CD4-positive, alpha-beta T cell treated with Interferon gamma for 1 hour (primary cell): ENCODE results near the gene RAD9A.
"Not testable (repeated sequence)": the region's sequence is repeated elsewhere in the genome, so short reads cannot be mapped to it uniquely, and the experiment has no call there.

Experiments
- DNase-seq: peaks from one replicate; pipeline ENCODE4 v3.0.0-alpha.2; 2020

RAD9A gene

DNA sequence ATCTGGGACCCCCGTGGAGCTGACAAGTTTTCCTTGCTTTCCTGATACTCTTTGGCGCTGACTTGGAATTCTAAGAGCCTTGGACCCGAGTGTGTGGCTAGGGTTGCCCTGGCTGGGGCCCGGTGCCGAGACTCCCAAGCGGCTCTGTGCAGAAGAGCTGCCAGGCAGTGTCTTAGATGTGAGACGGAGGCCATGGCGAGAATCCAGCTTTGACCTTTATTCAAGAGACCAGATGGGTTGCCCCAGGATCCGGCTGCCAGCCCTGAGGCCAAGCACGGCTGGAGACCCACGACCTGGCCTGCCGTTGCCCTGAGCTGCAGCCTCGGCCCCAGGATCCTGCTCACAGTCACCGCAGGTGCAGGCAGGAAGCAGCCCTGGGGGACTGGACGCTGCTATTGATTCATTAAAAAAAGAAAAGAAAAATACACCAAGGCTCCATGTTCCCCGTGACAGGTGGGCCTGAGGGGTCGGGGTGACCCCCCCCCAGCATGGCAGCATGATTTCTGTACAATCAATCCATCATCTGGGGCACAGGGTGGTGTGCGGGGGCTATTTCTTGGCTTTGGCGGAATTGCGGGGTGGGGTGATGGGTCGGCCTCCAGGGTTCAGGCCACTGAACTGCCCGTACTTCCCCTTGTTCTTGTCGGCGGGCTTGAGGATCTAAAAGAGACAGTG is 6.3 kb downstream of the RAD9A start:
- DNase-seq: no peak

DNA sequence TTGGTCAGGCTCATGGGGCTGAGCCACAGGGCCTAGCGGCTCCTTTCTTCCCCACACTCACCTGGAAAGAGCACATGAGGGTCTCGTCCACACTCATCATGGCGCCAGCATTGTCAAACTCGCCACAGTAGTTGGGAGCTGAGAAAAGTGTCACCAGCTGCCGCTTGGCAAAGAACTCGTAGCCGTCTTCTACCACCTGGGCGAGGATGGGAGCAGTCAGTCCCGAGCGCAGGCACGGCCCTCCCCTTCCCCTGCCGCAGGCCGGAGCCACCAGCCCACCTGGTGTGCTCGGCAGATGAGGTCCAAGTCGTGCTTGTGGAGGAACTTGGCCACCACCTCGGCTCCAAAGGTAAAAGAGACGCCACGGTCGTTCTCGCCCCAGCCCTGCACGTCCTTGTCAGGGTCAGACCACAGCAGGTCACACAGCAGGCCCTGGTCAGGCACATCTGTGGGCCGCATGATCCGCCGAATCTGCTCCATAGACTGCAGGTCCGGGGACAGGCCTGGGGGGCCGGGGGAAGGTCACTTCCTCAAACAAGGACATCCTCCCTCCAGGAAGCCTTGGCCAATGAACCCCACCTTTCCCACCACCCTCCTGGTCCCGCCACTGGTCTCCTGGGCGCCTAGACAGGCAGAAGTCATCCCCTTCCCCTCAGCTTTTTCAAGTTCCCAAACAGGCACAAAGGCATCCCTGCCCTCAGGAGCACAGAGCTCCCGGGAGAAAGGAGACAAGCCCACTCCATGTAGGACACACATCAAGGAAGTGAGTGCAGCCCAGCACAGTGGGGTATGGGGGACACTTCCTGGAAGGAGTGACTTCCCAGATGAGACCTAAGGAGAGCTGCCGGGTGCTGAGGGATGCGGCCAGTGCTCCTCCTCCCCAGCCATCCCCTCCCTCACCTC is 7.1 kb downstream of the RAD9A start:
- DNase-seq: no peak

DNA sequence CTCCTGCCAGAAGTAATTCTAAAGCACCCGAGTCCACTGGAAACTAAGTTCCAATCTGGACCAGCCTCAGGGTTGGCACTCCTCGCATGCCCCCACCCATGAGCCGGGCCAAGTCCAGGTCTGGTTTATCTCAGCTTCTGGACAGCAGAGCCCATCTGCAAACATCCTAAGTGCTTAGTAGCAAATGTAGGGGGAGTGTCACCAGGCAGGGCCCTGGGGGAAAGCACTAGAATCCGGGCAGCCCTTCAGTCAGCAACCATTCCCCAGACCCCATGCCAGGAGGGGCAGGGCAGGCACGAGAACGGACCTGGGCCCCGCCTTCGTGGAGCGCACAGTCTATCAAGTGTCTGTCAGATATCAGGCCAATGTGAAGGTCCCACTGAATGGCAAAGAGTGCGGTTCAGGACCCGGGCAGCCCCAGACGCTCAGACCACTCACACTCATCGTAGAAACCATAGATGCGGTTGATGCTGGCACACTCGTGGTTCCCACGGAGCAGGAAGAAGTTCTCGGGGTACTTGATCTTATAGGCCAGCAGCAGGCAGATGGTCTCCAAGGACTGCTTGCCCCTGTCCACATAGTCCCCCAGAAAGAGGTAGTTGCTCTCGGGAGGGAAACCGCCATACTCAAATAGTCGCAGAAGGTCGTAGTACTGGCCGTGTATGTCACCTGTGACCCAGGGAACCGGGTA is 8.6 kb downstream of the RAD9A start:
- no peak for DNase-seq

DNA sequence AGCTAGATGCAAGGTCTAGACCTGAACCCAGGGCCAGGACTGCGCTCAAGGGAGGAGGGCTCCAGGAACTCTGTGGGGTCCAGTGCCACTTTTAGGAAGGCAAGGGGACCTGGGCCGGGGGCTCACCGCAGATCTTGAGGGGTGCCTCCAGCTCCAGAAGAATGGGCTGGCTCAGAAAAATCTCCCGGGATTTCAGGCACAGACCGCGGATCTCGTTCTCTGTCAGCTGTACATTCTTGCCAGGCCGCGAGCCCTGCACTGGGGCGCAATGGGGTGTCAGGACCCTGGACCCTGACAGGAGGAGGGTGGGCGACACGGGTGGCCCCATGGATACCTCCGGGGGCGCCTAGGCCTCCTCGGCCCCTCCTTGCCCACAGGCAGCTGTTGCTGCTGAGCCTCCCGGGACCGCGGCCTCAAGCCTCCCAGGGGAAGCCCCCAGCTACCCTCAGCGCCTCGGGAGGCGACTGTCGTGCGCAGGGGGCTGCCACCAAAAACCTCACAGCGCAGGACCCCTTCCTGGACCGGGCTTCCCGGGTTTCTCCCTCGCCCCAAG is 9.2 kb downstream of the RAD9A start:
- no peak for DNase-seq

DNA sequence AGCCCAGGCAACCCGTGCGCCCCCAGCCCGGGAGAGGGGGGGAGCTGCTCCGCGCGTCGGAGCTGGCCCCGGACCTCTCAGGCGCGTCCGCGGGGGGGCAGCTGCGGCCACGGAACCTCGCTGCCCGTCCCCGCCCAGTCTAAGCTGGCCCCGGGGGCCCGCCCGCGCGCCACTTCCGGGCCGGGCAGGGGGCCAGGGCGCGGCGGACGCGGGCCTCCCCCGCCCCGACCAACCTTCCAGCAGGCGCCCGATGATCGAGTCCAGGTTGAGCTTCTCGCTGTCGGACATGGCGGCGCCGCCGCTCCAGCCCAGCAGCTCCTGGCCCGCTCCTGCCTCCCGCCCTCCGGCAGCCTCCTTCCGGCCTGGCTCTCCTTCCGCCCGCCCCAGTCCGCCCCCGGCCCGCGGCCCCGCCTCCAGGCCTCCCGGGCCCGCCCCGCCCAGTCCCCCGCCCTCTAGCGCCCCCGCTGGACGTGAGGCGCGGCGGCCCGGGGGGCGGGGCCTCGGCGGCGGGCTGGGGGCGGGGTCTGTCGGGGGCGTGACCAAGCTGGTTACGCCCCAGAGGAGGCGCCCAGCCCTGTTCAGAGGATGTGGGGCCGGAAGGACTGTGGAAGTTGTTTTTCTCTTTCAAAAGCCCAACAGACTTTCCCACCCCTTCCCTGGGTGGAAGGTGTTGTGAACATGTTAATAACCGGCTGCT is 9.9 kb downstream of the RAD9A start, which contains the start of gene PPP1CA:
PPP1CA (minus strand) TSS at position 364 of the 697 bp plus-strand sequence; CDS start at position 288, 76 bp downstream.
- DNase-seq: peak; percentile 88

DNA sequence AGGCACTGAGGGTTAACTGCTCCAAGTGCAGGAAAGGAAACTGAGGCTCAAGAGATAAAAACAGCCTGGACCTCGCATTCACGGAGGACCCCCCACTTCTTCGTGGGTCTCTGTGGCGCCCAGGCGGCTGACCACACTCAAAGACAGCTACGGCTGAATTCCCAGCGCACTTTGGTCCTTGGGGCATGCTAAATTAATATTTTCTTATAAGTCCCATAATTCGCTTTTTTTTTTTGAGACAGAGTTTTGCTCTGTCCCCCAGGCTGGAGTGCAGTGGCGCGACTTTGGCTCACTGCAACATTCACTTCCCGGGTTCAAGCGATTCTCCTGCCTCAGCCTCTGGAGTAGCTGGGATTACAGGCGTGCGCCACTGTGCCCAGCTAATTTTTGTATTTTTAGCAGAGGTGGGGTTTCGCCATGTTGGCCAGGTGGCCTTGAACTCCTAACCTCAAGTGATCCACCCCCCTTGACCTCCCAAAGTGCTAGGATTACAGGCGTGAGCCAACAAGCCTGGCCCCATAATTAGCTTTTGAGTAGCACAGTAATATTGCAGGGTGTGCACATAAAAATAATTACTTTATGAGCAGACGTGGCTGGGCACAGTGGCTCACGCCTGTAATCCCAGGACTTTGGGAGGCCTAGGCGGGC is 10.5 kb downstream of the RAD9A start:
- not testable (repeated sequence) for DNase-seq

DNA sequence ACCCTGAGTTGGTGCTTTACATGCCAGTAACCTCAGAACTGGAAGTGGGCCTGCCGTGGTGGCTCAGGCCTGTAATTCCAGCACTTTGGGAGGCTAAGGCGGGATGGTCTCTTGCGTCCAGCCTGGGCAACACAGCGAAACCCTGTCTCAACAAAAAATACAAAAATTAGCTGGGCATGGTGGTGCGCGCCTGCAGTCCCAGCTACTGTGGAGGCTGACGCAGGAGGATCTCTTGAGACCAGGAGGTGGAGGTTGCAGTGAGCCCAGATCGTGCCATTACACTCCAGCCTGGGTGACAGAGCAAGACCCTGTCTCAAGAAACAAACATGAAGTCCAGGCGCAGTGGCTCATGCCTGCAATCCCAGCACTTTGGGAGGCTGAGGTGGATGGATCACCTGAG is 11.3 kb downstream of the RAD9A start:
- not testable (repeated sequence) for DNase-seq

DNA sequence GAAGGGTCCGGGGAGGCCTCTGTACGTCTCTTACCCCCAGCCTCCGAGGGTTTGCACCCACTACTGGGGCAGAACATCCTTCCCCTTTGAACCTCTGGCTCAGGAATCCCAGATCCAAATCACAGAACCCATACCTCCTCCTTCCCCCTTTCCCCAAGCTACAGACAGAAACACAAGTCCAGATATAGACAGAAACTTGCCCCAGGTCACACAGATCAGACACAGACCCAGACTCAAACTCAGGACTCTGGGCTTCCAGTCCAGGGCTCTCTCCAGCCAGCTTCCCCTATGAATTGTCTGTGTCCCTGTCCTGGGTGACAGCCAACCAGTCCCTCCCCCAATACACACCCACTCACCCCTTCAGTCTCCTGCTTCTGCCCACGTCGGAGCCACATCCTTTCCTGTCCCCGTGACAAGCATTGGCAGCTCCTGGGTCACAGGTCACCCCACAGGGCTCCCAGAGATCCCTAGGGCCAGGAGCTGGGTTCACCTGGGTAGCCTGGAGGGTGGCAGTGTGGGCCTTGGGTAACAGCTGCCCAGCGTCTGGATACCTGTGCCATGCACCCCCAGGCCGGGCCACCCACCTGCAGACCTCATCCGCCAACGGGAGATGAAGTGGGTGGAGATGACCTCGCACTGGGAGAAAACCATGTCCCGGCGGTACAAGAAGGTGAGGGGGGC is 12.9 kb downstream of the RAD9A start:
- peak; percentile 42 for DNase-seq

DNA sequence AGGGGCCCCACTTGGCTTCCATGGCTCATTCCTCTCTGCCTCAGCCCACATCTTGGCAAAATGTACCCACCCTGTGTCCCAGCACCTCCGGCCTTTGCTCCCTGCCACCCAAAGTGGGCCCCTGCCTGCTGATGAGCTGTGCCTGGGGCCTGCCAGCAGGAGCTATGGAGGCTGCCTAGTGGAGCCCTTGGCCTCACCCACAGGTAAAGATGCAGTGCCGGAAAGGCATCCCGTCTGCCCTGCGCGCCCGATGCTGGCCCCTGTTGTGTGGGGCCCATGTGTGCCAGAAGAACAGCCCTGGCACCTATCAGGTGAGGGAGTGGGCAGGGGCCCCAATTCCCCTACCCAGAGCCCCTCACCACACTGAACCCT is 13.4 kb downstream of the RAD9A start:
- DNase-seq: no peak

DNA sequence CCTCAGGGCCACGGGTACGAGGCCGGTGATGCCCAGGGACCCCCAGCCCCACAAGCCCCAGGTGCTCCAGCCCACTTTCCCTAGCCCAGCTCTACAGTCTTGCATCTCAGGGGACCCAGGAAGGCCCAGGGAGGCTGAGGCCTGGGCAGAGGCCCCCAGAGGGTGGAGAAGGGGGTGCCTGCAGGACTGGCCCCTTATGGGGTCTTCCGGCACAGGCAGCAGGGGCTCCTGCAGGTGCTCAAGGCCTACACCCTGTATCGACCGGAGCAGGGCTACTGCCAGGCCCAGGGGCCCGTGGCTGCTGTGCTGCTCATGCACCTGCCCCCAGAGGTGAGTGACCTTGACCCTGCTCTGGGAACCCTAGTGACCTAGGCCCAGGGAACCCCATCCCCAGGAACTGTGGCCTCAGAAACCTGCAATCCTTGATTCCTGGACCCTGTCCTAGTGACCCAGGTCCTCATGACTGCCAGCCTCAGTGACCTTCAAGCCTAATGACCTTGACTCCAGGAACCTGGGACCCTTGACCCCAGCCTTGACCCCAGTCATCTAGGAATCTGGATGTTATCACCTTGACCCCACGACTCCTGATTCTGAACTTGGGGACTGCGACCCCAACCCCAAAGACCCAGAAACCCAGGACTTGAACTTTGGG is 14.0 kb downstream of the RAD9A start:
- no peak for DNase-seq

DNA sequence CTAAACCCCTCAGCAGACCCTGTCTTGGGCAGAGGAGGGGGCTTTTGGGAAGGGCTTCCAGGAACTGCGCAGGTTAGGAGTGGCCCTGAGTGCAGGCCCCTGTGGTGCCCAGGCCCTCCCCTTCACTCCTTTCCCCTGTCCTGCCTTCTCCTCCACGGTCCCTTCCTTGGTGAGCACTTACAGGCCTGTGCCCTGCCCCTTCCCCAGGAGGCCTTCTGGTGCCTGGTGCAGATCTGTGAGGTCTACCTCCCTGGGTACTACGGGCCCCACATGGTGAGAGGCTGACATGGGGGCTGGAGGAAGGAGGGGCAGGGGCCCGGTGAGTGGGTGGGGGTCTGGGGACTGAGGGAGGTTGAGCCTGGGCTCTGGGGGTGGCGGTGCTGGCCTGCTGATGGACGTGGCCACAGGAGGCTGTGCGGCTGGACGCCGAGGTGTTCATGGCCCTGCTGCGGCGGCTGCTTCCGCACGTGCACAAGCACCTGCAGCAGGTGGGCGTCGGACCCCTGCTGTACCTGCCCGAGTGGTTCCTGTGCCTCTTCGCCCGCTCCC is 14.7 kb downstream of the RAD9A start:
- DNase-seq: no peak

DNA sequence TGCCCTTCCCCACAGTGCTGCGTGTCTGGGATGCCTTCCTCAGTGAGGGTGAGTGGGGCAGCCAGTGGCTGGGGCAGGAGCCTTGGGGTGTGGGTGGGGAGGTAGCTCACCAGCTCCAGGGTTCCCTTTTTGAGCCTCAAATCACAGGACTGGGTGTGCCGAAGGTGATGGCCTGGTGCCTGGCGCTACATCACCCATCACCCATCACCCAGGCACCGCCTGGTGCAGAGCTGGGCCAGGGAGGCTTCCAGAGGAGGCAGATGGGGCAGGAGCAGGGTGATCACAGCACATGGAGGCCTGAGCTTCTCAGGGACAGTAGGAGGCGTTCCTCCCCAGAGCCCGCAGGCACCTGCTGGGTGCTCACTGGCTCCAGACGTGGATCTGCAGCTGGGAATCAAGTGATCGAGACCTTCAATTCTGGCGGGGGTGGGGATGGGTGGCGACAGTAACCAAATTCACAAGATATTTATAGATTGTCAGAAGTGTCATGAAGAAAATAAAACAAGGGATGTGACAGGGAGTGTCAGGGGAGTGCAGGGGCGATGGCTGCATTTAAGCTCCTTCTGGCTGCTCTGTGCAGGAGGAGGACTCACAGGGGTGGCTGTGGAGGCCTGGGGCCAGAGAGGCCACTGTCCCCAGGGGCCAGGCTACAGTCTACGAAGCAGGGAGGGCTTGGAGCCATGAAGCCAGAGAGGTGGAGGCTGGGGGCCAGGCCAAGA is 15.3 kb downstream of the RAD9A start:
- DNase-seq: no peak

DNA sequence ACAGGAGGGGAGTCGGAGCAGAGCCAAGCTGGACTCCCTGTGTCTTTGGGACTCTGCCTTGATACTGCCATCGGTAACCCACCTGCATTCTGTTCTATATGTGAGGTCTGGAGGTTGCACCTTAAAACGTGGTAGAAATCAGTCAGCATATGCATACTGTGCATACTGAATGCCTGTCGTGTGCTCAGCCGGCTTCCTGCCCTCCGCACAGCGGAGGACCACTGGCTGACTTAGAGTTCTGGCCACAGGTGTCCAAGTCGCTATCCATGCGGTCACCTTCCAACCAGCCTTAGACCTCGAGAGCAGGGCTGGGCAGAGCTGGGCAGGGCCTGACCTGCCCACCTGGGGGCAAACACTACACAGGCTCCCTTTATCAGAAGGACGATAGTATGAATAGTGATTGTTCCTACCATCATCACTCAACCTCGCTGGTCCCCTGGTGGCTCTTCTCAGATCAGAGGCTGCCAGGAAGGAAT is 15.9 kb downstream of the RAD9A start:
- DNase-seq: no peak

DNA sequence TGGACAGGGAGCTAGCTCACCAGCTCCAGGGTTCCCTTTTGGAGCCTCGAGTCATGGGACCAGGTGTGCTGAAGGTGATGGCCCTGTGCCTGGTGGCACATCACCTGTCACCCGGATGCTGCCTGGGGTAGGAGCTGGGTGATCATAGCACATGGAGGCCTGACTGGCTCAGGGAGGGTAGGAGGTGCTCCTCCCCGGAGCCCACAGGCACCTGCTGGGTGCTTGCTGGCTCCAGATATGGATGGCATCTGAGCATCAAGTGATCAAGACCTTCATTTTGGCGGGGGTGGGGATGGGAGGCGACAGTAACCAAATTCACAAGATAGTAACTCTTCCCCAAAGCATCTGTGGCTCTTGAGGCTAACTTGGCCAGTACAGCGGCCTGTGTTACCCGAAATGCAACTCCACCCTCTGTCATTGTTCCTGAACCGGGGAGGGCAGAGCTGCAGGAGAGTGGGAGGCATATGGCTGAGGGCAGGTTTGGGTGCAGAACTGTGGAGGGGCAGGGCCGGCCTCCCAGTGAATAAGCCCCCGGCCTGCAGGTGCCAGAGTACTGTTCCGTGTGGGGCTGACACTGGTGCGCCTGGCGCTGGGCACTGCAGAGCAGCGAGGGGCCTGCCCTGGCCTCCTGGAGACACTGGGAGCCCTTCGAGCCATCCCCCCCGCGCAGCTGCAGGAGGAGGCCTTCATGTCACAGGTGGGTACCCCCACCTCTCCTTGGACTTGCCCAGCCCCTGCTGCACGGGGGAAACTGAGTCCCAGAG is 16.8 kb downstream of the RAD9A start:
- no peak for DNase-seq

DNA sequence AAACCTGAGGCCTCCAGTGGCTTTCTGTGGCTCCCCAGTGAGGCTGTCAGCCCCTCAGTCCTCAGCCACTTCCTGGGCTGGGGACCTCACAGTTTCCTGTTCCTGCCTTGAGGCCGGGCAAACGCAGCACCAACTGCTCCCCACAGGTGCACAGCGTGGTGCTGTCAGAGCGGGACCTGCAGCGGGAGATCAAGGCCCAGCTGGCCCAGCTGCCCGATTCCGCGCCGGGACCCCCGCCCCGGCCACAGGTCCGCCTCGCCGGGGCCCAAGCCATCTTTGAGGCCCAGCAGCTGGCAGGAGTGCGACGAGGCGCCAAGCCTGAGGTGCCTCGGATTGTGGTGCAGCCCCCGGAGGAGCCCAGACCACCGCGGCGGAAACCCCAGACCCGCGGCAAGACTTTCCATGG is 17.5 kb downstream of the RAD9A start:
- peak; percentile 76 for DNase-seq

DNA sequence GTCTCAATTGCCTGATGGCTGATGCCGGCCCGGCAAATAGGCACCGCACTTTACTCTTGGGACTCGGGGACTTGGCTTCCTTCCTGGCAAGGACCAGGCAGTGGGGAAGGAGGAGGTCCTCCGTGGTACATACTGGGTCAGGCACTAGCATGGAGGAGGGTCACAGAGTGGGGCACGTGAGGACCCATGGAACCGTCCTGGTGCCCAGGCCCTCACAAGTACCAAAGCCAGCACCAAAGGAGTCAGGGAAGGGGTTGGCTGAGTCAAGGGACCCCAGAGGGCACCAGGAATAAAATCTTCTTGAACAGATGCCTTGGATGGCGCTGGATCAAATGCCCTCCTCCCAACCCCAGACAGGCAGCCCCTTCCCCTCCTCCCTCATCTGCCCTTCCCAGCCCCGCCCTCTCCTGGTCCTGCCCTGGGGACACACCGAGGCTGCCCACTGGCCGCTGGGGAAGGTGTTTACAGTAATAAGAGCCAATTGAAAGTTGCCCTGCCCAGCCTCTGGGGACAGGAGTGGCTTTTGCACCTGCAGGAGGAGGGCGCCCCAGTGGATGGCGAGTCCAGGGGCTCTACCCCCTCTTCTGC is 18.1 kb downstream of the RAD9A start:
- peak; percentile 45 for DNase-seq

DNA sequence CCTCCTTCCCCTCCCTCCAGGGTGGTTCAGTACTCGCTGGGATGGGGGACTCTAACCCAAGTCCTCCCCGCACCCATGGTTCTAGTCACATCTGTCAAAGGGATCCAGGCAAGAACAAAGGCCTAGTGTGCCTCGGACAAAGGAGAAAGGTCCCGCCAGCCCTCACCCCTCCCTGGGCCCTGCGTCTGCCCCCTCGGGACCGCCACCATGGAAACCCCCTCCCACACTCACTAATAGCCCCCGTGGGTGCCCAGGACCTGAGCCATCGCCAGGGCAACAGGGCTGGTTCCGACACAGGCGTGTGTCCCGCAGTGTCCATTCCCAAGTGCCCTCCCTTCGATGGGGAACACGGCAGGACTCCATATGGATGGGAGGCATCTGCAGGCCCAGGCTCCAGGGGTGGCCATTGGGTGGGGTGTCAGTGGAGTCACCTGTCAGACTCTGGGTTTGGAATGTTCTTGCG is 18.6 kb downstream of the RAD9A start:
- no peak for DNase-seq

DNA sequence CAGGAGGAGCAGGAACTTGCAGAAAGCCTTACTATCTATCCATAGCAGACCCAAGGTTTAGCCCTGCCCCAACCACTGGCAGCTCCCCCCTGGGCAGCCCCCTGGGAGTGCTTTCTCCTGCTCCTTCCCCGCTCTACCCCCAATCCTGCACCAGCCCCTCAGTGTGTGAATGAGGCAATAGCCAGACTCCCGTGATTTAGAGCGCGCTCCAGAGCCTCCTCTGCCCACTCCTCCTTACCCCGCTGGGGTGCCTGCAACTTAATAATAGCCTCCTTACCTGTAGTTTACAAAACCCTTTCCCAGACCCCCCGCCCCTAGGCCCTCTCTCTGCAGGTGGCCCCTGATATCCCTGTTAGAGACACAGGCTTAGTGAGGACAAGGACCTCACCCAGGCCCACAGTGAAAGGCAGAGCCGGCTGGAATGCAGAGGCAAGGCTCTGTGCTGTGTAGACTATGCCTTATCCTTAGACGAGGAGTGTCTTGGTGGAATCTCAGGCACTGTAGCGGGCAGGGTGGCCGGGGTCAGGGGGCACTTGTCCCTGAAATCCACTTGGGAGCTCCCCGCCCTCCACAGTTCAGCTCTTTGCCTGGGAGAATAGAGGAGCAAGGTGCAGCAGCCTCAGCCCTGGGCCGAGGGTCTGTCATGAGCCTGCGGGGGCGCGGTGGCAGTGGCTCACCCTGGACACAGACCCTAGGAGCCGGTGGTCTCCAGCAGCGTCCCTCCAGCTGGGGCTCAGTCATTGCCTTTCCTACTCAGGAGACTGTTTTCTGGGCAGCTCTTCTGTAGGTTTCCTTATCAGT is 19.4 kb downstream of the RAD9A start:
- DNase-seq: no peak
